ENCODE measurements around the gene ZSCAN21. TPM values are rescaled to one million over a fixed set of nuclear protein-coding genes. Genes with fewer than 3 reads are reported as not detected.
A peak's percentile ranks its signal among the peaks of the same experiment; 100 is the strongest.

The ZSCAN21 gene
- total and polyA plus RNA-seq, 12 donors: 5.4 to 10.0 (median 6.9) TPM

GRCh38 chr7:100088095-100088620 is 38.6 kb downstream of the ZSCAN21 start:
- Histone ChIP-seq H3K9me3 (no peaks in the 10 kb centered on the region), H3K4me3 (peak overlapping the region; percentile 43 to 96 (median 84)), H3K27me3 (no peaks in the 10 kb centered on the region), H3K36me3 (peaks cover 0 to 34% (median 24%) of the 10 kb centered on the region in 9 donors), H3K27ac (peak overlapping the region; percentile 42 to 98 (median 93)), H3K4me1 (peaks cover 5 to 37% (median 18%) of the 10 kb centered on the region in 9 donors)
- no peak for TF ChIP-seq CTCF (IDR thresholded peaks at IDR 0.05)
- WGBS, 2 donors: 82 to 86% methylated on average over 11 of the region's 11 CpGs
- intact Hi-C loops (cut with DNase I): loop anchor here in 3 of 10 donors (5.0 to 10.0 kb wide), 3 partner anchors 39 to 173 kb away; partner anchors contain the start of genes TRIM4 (in 2 of the 3) and MBLAC1 (in 1 of the 3)
- no peak for DNase-seq
- peak in 3 of 8 donors; percentile 2 to 27 (median 7) for ATAC-seq

- no peaks in the 10 kb centered on the region for H3K27me3 ChIP-seq
- TF ChIP-seq CTCF (IDR thresholded peaks at IDR 0.05): no peak
- peak within 1 kb of the TSS; percentile 42 to 98 (median 93) for H3K27ac ChIP-seq
- H3K9me3 ChIP-seq: no peaks in the 10 kb centered on the region
- intact Hi-C loops (cut with DNase I): loop anchor here in 3 of 10 donors (5.0 to 10.0 kb wide), 3 partner anchors 38 to 174 kb away; partner anchors contain the start of genes TRIM4 (in 2 of the 3) and MBLAC1 (in 1 of the 3)
- peak within 1 kb of the TSS; percentile 43 to 96 (median 84) for H3K4me3 ChIP-seq
- WGBS, 2 donors: 0 to 1% methylated on average over 51 to 67 of the region's 68 CpGs
- DNase-seq (peak; percentile 88 to 89), ATAC-seq (peak; percentile 84 to 89 (median 87))
- peaks cover 0 to 41% (median 29%) of the 10 kb centered on the region in 9 donors for H3K36me3 ChIP-seq
- H3K4me1 ChIP-seq: peaks cover 5 to 42% (median 21%) of the 10 kb centered on the region in 9 donors
These were observed 39.3 kb downstream of the ZSCAN21 start, which contains the start of gene COPS6 for GRCh38 chr7:100088621-100089457. Gene COPS6, plus strand, starts transcription at chr7:100088969. Its CDS starts 22 bp downstream, at chr7:100088991.

- no peak for DNase-seq
- intact Hi-C loops (cut with DNase I): loop anchor here in 3 of 10 donors (5.0 to 10.0 kb wide), 3 partner anchors 38 to 175 kb away; partner anchors contain the start of genes TRIM4 (in 2 of the 3) and MBLAC1 (in 1 of the 3)
- Histone ChIP-seq H3K36me3 (peaks cover 0 to 49% (median 37%) of the 10 kb centered on the region in 9 donors), H3K27ac (peak overlapping the region; percentile 42 to 98 (median 93)), H3K9me3 (no peaks in the 10 kb centered on the region), H3K4me1 (peaks cover 5 to 44% (median 23%) of the 10 kb centered on the region in 9 donors), H3K4me3 (peak overlapping the region; percentile 43 to 96 (median 84)), H3K27me3 (no peaks in the 10 kb centered on the region)
- 30 to 42% methylated on average over 7 of the region's 7 CpGs for WGBS, 2 donors
- TF ChIP-seq CTCF (IDR thresholded peaks at IDR 0.05): no peak
- no peak for ATAC-seq
These were observed 40.1 kb downstream of the ZSCAN21 start for GRCh38 chr7:100089458-100090196.
